ENCODE data around the gene TUT1.

Gene TUT1

GRCh38 chr11:62603072-62603408 is 11.7 kb upstream of the TUT1 start:
- no peak for TF ChIP-seq CTCF (IDR thresholded peaks at IDR 0.05; ENCODE audit: borderline replicate concordance, insufficient read depth, low read depth, low read length)
- H3K4me3 ChIP-seq (ENCODE audit: low read depth, low read length): no peak overlapping the region

- peak overlapping the region; percentile 22 for H3K4me3 ChIP-seq (ENCODE audit: low read depth, low read length)
- no peak for TF ChIP-seq CTCF (IDR thresholded peaks at IDR 0.05; ENCODE audit: borderline replicate concordance, insufficient read depth, low read depth, low read length)
These were observed 11.1 kb upstream of the TUT1 start for GRCh38 chr11:62602141-62603071.

GRCh38 chr11:62601372-62602140 is 10.2 kb upstream of the TUT1 start, which contains the start of gene MTA2:
TSS of gene MTA2 (minus strand) at chr11:62601865. CDS start at chr11:62601450, 415 bp downstream.
- H3K4me3 ChIP-seq (ENCODE audit: low read depth, low read length): peak within 1 kb of the TSS; percentile 99
- no peak for TF ChIP-seq CTCF (IDR thresholded peaks at IDR 0.05; ENCODE audit: borderline replicate concordance, insufficient read depth, low read depth, low read length)

- peak overlapping the region; percentile 99 for H3K4me3 ChIP-seq (ENCODE audit: low read depth, low read length)
- TF ChIP-seq CTCF (IDR thresholded peaks at IDR 0.05; ENCODE audit: borderline replicate concordance, insufficient read depth, low read depth, low read length): no peak
These were observed 9.7 kb upstream of the TUT1 start for GRCh38 chr11:62601122-62601371.

- TF ChIP-seq CTCF (IDR thresholded peaks at IDR 0.05; ENCODE audit: borderline replicate concordance, insufficient read depth, low read depth, low read length): no peak
- H3K4me3 ChIP-seq (ENCODE audit: low read depth, low read length): peak overlapping the region; percentile 99
These were observed 9.2 kb upstream of the TUT1 start for GRCh38 chr11:62600367-62601121.

- no peak for TF ChIP-seq CTCF (IDR thresholded peaks at IDR 0.05; ENCODE audit: borderline replicate concordance, insufficient read depth, low read depth, low read length)
- H3K4me3 ChIP-seq (ENCODE audit: low read depth, low read length): peak overlapping the region; percentile 99
These were observed 8.6 kb upstream of the TUT1 start for GRCh38 chr11:62599901-62600300.
